HepG2 (cell line): ENCODE results near the gene ZNF343. TPM values are rescaled to one million over a fixed set of nuclear protein-coding genes. Genes with fewer than 3 reads are reported as not detected.

ENCODE experiments used
- ELF3 ChIP-seq: IDR thresholded peaks from 2 replicates; pipeline ENCODE4 v1.6.1; 2016; ENCODE audit warnings: missing genetic modification reagents, missing compliant biosample characterization
- FOXC1 ChIP-seq: sonication (generic); formaldehyde crosslinking; IDR thresholded peaks from 2 replicates; pipeline ENCODE4 v1.8.0; 2022; ENCODE audit warnings: mild to moderate bottlenecking, missing genetic modification reagents, borderline replicate concordance
- GLI4 ChIP-seq: sonication (generic); formaldehyde crosslinking; IDR thresholded peaks from 2 replicates; pipeline ENCODE4 v1.5.1; 2020; ENCODE audit warnings: missing genetic modification reagents, mild to moderate bottlenecking, moderate library complexity, borderline replicate concordance
- KDM2A ChIP-seq: sonication (generic); formaldehyde crosslinking; IDR thresholded peaks from 2 replicates; pipeline ENCODE4 v1.4.0; 2020; ENCODE audit warnings: low read depth, missing genetic modification reagents, borderline replicate concordance
- NRL ChIP-seq: sonication (generic); formaldehyde crosslinking; IDR thresholded peaks from 2 replicates; pipeline ENCODE4 v1.5.0; 2020; ENCODE audit warnings: missing genetic modification reagents, mild to moderate bottlenecking, moderate library complexity, borderline replicate concordance
- PCBP2 ChIP-seq: fragments of 200-400 bp; formaldehyde crosslinking; optimal IDR thresholded peaks from 2 replicates; pipeline ENCODE3; 2018; ENCODE audit warnings: low read length, low read depth; ENCODE audit not compliant: poor library complexity, severe bottlenecking
- ZNF274 ChIP-seq: sonication (generic); formaldehyde crosslinking; IDR thresholded peaks from 2 replicates; pipeline ENCODE4 v1.5.1; 2020; ENCODE audit warnings: mild to moderate bottlenecking, missing genetic modification reagents
- ZNF614 ChIP-seq: IDR thresholded peaks from 2 replicates; pipeline ENCODE4 v1.6.1; 2018; ENCODE audit warnings: missing biosample characterization, missing genetic modification reagents, inconsistent platforms, borderline replicate concordance
- polyA plus RNA-seq, 8 experiments: library from polyadenylated mRNA; depleted of rRNA in 3 of 8; stranded (reverse) in 7 of 8; unstranded in 1 of 8; fragments of >200 nt; fragmentation: Illumina TruSeq in 4 of 8; extraction: Trizol in 4 of 8; gene quantifications; 2 replicates each; pipeline versions ENCODE4 v1.2.1 to v1.2.3, GENCODE V29; 2011 to 2016; ENCODE audit warnings: low read depth in 4 of 8, missing spikeins in 1 of 8, mixed read lengths in 1 of 8; ENCODE audit not compliant: insufficient read depth in 1 of 8
- total RNA-seq, 5 experiments: library from RNA; depleted of rRNA; stranded (reverse); fragments of >200 nt; fragmentation: Illumina TruSeq; extraction: Trizol; gene quantifications; 2 replicates each; pipeline ENCODE4 v1.2.3, GENCODE V29; 2016; ENCODE audit warnings: low read depth in 1 of 5
- TF ChIP-seq, protein P1 (sequence below): sonication (generic); IDR thresholded peaks from 2 replicates; pipeline ENCODE4 v1.6.1; 2016; ENCODE audit warnings: low read depth, borderline replicate concordance
- TF ChIP-seq, protein P2 (sequence below): sonication (generic); formaldehyde crosslinking; IDR thresholded peaks from one replicate; pipeline ENCODE4 v1.5.1; 2020; ENCODE audit warnings: mild to moderate bottlenecking, missing genetic modification reagents; ENCODE audit errors: not compliant biosample characterization
- TF ChIP-seq, protein P3 (sequence below): sonication (generic); formaldehyde crosslinking; IDR thresholded peaks from 2 replicates; pipeline ENCODE4 v1.4.0; 2020; ENCODE audit warnings: missing genetic modification reagents
- TF ChIP-seq, protein P4 (sequence below): sonication (generic); formaldehyde crosslinking; IDR thresholded peaks from 2 replicates; pipeline ENCODE4 v1.5.1; 2020; ENCODE audit warnings: missing genetic modification reagents, mild to moderate bottlenecking, borderline replicate concordance

The ZNF343 gene
- total and polyA plus RNA-seq, 2 of the 13 experiments (the other 11 are each of a cell fraction or from before 2014, with no cell fraction given), result 16.4 to 22.1 TPM

DNA sequence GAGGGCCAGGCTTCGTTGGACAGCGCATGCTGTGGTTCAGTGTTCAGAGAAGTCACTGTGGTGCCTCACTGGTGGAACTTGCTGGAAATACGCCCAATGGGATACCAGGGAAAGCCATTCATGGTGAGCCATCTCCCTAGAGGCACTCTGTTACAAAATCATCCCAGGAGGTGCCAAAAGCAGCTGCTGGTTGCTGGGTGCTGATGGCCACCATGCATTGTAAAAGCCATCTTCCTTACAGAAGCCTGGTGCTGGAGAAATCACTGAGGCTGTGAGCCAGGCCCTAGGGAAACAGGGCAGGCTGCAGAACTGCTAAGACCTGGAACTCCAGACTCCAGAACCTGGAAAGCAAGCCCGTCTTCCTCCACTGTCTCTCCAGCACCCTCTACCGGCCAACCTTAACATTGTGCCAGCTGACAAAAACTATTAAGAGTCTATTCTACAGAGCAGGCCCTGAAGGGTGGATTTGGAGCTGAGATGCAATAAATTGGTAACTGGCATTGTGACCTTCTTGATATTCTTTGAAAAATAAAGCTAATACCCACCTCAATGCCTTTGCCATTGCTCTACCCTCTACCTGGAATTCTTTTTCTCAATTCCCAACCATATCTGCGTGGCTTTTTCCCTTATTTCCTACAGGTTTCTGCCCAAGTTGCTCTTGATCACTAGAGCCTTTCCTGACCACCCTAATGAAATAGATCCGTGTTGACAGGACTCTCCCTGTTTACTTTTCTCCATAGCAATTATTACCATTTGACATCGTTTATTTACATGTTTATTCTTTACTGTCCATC lies 56.6 kb downstream of the ZNF343 start (continued):
- TF ChIP-seq, protein P1, sequence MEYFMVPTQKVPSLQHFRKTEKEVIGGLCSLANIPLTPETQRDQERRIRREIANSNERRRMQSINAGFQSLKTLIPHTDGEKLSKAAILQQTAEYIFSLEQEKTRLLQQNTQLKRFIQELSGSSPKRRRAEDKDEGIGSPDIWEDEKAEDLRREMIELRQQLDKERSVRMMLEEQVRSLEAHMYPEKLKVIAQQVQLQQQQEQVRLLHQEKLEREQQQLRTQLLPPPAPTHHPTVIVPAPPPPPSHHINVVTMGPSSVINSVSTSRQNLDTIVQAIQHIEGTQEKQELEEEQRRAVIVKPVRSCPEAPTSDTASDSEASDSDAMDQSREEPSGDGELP, result peak; percentile 79; the same call in 1 of the 2 replicates
- peak; percentile 34; the same call in 1 of the 2 replicates for TF ChIP-seq ZNF274 (CRISPR knock-in tag)
- TF ChIP-seq, protein P2, sequence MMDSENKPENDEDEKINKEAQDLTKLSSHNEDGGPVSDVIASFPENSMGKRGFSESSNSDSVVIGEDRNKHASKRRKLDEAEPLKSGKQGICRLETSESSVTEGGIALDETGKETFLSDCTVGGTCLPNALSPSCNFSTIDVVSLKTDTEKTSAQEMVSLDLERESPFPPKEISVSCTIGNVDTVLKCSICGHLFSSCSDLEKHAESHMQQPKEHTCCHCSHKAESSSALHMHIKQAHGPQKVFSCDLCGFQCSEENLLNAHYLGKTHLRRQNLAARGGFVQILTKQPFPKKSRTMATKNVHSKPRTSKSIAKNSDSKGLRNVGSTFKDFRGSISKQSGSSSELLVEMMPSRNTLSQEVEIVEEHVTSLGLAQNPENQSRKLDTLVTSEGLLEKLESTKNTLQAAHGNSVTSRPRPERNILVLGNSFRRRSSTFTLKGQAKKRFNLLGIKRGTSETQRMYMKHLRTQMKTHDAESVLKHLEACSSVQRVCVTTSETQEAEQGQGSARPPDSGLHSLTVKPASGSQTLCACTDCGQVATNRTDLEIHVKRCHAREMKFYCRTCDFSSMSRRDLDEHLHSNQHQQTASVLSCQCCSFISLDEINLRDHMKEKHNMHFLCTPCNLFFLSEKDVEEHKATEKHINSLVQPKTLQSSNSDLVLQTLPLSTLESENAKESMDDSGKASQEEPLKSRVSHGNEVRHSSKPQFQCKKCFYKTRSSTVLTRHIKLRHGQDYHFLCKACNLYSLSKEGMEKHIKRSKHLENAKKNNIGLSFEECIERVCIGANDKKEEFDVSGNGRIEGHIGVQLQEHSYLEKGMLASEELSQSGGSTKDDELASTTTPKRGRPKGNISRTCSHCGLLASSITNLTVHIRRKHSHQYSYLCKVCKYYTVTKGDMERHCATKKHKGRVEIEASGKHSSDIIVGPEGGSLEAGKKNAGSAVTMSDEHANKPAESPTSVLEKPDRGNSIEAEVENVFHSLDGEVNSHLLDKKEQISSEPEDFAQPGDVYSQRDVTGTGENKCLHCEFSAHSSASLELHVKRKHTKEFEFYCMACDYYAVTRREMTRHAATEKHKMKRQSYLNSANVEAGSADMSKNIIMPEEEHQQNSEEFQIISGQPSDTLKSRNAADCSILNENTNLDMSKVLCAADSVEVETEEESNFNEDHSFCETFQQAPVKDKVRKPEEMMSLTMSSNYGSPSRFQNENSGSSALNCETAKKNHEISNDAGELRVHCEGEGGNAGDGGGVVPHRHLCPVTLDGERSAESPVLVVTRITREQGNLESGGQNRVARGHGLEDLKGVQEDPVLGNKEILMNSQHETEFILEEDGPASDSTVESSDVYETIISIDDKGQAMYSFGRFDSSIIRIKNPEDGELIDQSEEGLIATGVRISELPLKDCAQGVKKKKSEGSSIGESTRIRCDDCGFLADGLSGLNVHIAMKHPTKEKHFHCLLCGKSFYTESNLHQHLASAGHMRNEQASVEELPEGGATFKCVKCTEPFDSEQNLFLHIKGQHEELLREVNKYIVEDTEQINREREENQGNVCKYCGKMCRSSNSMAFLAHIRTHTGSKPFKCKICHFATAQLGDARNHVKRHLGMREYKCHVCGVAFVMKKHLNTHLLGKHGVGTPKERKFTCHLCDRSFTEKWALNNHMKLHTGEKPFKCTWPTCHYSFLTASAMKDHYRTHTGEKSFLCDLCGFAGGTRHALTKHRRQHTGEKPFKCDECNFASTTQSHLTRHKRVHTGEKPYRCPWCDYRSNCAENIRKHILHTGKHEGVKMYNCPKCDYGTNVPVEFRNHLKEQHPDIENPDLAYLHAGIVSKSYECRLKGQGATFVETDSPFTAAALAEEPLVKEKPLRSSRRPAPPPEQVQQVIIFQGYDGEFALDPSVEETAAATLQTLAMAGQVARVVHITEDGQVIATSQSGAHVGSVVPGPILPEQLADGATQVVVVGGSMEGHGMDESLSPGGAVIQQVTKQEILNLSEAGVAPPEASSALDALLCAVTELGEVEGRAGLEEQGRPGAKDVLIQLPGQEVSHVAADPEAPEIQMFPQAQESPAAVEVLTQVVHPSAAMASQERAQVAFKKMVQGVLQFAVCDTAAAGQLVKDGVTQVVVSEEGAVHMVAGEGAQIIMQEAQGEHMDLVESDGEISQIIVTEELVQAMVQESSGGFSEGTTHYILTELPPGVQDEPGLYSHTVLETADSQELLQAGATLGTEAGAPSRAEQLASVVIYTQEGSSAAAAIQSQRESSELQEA (CRISPR knock-in tag), result peak; percentile 48
- TF ChIP-seq, protein P3, sequence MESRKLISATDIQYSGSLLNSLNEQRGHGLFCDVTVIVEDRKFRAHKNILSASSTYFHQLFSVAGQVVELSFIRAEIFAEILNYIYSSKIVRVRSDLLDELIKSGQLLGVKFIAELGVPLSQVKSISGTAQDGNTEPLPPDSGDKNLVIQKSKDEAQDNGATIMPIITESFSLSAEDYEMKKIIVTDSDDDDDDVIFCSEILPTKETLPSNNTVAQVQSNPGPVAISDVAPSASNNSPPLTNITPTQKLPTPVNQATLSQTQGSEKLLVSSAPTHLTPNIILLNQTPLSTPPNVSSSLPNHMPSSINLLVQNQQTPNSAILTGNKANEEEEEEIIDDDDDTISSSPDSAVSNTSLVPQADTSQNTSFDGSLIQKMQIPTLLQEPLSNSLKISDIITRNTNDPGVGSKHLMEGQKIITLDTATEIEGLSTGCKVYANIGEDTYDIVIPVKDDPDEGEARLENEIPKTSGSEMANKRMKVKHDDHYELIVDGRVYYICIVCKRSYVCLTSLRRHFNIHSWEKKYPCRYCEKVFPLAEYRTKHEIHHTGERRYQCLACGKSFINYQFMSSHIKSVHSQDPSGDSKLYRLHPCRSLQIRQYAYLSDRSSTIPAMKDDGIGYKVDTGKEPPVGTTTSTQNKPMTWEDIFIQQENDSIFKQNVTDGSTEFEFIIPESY, result no peak
- no peak for TF ChIP-seq NRL
- no peak for TF ChIP-seq ELF3 (CRISPR knock-in tag)
- no peak for TF ChIP-seq GLI4 (CRISPR knock-in tag)
- no peak for TF ChIP-seq PCBP2
- TF ChIP-seq, protein P4, sequence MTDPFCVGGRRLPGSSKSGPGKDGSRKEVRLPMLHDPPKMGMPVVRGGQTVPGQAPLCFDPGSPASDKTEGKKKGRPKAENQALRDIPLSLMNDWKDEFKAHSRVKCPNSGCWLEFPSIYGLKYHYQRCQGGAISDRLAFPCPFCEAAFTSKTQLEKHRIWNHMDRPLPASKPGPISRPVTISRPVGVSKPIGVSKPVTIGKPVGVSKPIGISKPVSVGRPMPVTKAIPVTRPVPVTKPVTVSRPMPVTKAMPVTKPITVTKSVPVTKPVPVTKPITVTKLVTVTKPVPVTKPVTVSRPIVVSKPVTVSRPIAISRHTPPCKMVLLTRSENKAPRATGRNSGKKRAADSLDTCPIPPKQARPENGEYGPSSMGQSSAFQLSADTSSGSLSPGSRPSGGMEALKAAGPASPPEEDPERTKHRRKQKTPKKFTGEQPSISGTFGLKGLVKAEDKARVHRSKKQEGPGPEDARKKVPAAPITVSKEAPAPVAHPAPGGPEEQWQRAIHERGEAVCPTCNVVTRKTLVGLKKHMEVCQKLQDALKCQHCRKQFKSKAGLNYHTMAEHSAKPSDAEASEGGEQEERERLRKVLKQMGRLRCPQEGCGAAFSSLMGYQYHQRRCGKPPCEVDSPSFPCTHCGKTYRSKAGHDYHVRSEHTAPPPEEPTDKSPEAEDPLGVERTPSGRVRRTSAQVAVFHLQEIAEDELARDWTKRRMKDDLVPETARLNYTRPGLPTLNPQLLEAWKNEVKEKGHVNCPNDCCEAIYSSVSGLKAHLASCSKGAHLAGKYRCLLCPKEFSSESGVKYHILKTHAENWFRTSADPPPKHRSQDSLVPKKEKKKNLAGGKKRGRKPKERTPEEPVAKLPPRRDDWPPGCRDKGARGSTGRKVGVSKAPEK (CRISPR knock-in tag), result no peak
- TF ChIP-seq FOXC1, result no peak
- TF ChIP-seq KDM2A (CRISPR knock-in tag), result 0 out of 2 replicates have a peak, but pooled peaks have one; percentile 35
- TF ChIP-seq ZNF614 (CRISPR knock-in tag), result 0 out of 2 replicates have a peak, but pooled peaks have one; percentile 18
